Measurements from ENCODE around the gene CTTN.

Gene CTTN

GRCh38 chr11:70409437-70409836 is 11.1 kb downstream of the CTTN start:
- DNase-seq (ENCODE audit: low read depth) = no peak

- no peak for DNase-seq (ENCODE audit: low read depth)
These were observed 11.5 kb downstream of the CTTN start for GRCh38 chr11:70409871-70410270.

DNA sequence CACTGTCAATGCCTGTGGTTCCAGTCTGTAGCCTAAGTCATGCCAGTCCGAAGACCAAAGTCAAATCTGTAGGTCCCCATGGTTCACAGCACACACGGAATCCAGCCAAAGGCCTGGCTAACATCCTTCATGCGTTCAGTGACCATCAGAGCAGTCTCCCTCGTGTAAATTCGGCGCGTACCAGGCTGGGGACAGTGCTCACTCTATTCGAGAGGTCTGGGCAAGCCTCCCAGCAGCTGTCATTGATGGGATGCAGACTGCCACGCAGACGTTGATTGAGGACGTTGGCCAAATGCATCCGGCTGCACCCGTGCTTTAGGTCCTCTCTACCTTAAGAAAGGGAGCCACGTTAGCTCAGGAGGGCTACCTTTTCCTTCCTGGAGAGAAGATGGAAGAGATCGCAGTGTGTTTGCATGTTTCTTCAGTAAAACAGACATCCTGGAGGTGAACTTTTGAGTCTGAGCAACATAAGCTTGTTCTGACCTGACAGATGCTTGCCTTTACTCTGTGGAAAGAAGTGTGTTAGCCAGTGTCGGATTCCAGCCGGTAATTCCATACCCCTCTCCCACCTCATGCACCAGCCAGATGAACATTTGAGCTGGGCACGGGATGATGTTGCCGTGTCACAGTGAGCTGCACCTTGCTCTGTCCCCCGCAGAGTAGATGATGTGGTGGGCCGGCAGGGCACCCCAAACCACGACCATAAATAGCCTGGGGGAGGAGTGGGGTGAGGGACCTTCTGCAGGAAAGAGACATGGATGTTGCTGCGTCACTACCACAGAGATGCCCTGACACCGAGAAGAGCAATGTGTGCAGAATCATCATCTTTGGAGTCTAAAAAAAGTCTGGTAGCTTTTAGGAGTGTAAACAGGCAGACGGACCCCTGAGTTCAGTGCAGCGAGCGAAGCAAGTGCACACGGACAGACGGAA is 12.2 kb downstream of the CTTN start:
- DNase-seq (ENCODE audit: low read depth) = no peak

DNA sequence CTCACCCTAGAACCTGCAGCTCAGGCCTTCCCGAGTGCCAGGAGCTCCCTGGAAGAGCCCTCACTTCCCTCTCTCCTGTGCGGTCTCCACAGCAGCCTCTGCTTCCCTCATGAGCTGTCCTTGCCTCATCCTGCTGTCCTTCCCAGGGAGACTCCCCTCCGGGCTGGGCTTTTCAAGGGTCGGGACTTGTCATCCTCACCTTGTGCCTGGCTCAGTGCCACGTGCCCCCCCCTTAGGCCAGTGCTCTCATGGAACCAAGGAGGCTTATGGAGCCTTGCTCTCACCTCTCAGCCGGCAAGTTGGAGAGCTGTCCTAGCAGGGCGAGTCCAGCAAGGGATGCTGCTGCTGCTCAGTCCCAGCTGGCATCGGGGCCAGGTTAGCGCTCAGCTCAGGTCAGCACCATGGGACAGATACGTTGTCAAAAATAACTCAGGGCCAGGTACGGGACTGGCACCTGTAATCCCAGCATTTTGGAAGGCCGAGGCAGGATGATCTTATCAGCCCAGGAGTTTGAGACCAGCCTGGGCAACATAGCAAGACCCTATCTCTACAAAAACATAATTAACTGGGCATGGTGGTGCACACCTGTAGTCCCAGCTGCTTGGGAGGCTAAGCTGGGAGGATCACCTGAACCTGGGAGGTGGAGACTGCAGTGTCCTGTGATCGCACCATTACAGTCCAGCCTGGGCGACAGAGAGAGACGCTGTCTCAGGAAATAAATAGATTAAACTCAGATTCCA is 13.6 kb downstream of the CTTN start:
- no peak for DNase-seq (ENCODE audit: low read depth)

- no peak for DNase-seq (ENCODE audit: low read depth)
These were observed 14.8 kb downstream of the CTTN start for GRCh38 chr11:70413151-70413550.

DNA sequence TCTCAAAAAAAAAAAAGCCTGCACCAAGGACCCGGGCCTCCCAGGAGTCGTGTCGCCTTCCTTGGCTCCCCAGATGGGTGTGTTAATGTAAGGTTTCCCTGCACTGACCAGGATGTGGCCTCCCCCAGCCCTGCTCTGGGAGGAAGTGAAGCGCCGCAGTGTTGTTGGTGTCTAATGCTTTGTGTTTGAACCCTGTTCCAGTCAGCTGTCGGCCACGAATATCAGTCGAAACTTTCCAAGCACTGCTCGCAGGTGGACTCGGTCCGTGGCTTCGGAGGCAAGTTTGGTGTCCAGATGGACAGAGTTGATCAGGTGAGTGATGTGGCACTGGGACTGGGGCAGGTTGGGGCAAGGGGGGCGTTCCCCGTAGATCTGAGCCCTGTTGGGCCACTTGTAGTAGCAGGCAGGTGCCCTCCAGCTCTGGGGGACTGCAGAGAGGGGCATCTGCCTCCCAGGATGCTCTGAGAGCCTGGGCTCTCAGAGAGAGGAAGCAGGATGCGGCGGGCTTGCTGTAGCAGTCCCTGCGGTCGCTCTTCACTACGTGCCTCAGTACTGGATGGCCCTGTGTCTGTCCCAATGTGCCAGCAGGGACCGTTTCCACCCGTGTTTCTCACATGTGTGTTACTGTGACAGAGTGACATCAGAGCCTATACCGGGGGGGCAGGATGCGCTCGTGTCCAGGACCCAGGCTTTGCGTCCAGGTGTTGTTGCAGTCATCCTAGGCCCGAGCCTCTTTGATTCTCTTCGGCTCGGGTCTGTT is 16.2 kb downstream of the CTTN start:
- no peak for DNase-seq (ENCODE audit: low read depth)

GRCh38 chr11:70415191-70415590 is 16.9 kb downstream of the CTTN start:
- DNase-seq (ENCODE audit: low read depth) = no peak

- DNase-seq (ENCODE audit: low read depth) = no peak
These were observed 17.5 kb downstream of the CTTN start for GRCh38 chr11:70415642-70416395.

GRCh38 chr11:70416881-70417280 is 18.6 kb downstream of the CTTN start:
- no peak for DNase-seq (ENCODE audit: low read depth)

DNA sequence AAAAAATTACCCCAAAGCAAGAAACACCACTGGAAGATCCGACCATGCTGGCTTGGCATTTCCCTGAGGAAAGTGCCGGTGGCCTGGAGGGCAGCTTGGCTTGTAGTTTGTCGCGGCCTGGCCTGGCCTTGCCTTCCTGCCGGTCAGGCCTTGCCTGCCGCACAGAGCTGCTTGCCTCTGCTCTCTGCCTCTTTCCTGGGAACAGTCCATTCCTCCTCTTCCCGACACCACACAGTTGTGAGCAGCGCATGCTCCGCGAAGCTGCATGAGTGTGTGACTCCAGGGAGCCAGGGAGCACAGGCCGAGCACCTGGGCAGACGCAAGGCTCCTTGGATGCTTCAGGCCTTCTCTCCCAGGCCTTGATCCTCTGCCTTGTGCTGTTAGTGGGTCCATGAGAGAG is 19.8 kb downstream of the CTTN start:
- no peak for DNase-seq (ENCODE audit: low read depth)

DNA sequence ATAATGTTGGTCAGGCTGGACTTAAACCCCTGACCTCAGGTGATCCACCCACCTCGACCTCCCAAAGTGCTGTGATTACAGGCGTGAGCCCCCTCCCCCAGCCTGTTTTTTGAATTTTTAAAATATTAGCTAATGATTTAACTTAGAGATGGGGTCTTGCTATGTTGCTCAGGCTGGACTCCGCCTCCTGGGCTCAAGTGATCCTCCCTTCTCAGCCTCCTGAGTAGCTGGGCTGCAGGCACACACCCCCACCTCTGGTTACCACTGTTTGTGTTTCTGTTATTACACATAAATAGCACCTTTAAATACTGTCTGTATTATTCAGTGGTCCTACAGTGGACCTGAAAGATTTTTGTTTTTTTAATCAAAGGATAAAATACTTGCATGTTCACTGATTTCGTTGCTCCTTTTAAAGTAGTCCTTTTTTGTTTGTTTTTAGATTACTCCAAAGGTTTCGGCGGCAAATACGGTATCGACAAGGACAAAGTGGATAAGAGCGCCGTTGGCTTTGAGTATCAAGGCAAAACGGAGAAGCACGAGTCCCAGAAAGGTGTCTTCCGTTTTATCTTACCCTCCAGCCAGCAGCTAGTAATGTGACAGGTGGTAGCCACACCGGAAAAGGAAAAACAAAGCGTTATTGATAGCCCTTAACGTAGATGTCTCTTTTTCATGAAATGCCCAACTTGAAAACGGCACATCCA is 21.1 kb downstream of the CTTN start:
- no peak for DNase-seq (ENCODE audit: low read depth)

- no peak for DNase-seq (ENCODE audit: low read depth)
These were observed 21.7 kb downstream of the CTTN start for GRCh38 chr11:70420008-70420464.

DNA sequence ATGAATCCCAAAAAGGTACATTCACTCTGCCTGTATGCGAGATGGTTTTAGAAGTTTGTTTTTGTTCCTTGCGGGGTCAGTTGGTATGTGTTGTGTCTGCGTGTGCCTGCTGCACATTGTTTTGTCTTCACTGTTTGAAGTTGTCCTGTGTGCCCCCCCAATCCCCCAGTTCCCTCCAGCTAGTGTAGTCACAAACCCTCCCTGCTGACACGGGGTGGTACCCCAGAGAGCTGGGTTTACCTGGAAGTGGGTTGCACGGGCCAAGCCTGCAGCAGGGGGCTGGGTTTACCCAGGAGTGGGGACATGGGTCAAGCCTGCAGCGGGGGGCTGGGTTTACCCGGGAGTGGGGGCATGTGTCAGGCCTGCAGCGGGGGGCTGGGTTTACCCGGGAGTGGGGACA is 22.2 kb downstream of the CTTN start:
- no peak for DNase-seq (ENCODE audit: low read depth)

DNA sequence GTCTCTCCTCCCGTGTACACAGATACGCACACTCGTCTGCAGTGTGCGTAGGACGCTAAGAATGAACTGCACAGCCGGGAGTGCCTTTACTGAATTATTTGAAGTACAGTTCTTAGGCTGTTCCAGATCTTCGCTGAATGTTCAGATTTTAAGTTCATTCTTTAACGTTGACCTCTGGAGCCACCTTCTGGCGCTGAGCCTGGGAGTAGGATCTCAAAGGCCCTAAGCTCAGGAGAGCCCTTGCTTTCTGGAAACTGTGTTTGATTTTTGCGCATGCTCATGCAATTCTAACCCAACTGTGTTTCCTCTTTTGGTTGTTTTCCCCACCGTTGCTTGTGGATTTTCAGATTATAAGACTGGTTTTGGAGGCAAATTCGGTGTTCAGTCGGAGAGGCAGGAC is 22.8 kb downstream of the CTTN start:
- DNase-seq (ENCODE audit: low read depth) = no peak

- no peak for DNase-seq (ENCODE audit: low read depth)
These were observed 24.6 kb downstream of the CTTN start for GRCh38 chr11:70422692-70423522.

GRCh38 chr11:70423523-70424505 is 25.5 kb downstream of the CTTN start:
- DNase-seq (ENCODE audit: low read depth) = peak; percentile 41

- DNase-seq (ENCODE audit: low read depth) = no peak
These were observed 26.5 kb downstream of the CTTN start for GRCh38 chr11:70424765-70425344.

GRCh38 chr11:70427436-70427835 is 29.1 kb downstream of the CTTN start:
- DNase-seq (ENCODE audit: low read depth) = no peak
